ENCODE results near the gene SLC14A1.

GRCh38 chr18:45708831-45709230, 15.2 kb upstream of the SLC14A1 start:
- TF ChIP-seq CTCF (conservative IDR thresholded peaks at IDR 0.05; ENCODE audit: low read depth in 2 of 2) (no peak), EZH2 (IDR thresholded peaks at IDR 0.05; ENCODE audit: low read depth, unreplicated experiment) (no peak), POLR2AphosphoS5 (IDR thresholded peaks at IDR 0.05; ENCODE audit: low read depth) (no peak), REST (IDR thresholded peaks at IDR 0.05; ENCODE audit: unreplicated experiment) (no peak), EZH2phosphoT487 (IDR thresholded peaks at IDR 0.05; ENCODE audit: unreplicated experiment) (no peak), CREB1 (CRISPR knock-in tag; IDR thresholded peaks at IDR 0.05; ENCODE audit: low read depth) (no peak), JUNB (IDR thresholded peaks at IDR 0.05; ENCODE audit: unreplicated experiment) (no peak), ZNF331 (CRISPR knock-in tag; IDR thresholded peaks at IDR 0.05; ENCODE audit: low read depth) (no peak), ETS1 (IDR thresholded peaks at IDR 0.05) (no peak), NANOG (IDR thresholded peaks at IDR 0.05; ENCODE audit: borderline replicate concordance) (no peak), STAT1 (IDR thresholded peaks at IDR 0.05; ENCODE audit: unreplicated experiment) (no peak), ZNF462 (CRISPR knock-in tag; IDR thresholded peaks at IDR 0.05) (no peak)

All from GM23338 (cell line).